A549 (cell line): ENCODE measurements around the gene ELN. TPM values are rescaled to one million over a fixed set of nuclear protein-coding genes. Genes with fewer than 3 reads are reported as not detected.

Source experiments
- ATAC-seq, 2 experiments: fragments of 200-7000 bp in 1 of 2; fragments of >200 bp in 1 of 2; cut with Nextera tagmentation in 1 of 2; cut with Tn5 transposase in 1 of 2; 3 replicates each; pipeline versions ENCODE4 v1.8.0 to v1.9.1; 2018 to 2020; ENCODE audit warnings: mild to moderate bottlenecking in 1 of 2, moderate library complexity in 1 of 2
- CTCF ChIA-PET: fragments of 300-600 bp; sonication (Branson Sonifier 250); formaldehyde crosslinking; extraction: SDS; loops from one replicate; lab custom pipeline; 2021; ENCODE audit warnings: antibody characterized with exemption, inconsistent platforms; lab: Yijun Ruan, JAX
- POLR2A ChIA-PET: fragments of 350-600 bp; formaldehyde crosslinking; extraction: SDS; loops from one replicate; lab custom pipeline; 2021; ENCODE audit warnings: antibody characterized with exemption, inconsistent platforms; lab: Yijun Ruan, JAX
- DNase-seq, 2 experiments: peaks; one replicate each; pipeline versions ENCODE4 v3.0.0 to v3.0.0-alpha.2; 2011 to 2016; ENCODE audit warnings: low read depth in 1 of 2, low spot score in 1 of 2
- FAIRE-seq: peaks from 2 replicates; lab custom pipeline; 2011; peaks lifted over from hg19 to GRCh38; lab: Jason Lieb, UNC
- H3K27ac ChIP-seq, 2 experiments: fragments of >200 bp; sonication (Bioruptor Twin); formaldehyde crosslinking; 3 replicates each; pipeline ENCODE4 v1.5.1; 2016 to 2017
- H3K4me1 ChIP-seq: fragments of >200 bp; sonication (Bioruptor Twin); formaldehyde crosslinking; 3 replicates; pipeline ENCODE4 v1.6.1; 2016
- H3K4me2 ChIP-seq: fragments of >200 bp; sonication (Bioruptor Twin); formaldehyde crosslinking; 3 replicates; pipeline ENCODE4 v1.6.1; 2016
- H3K4me3 ChIP-seq: fragments of >200 bp; sonication (Bioruptor Twin); formaldehyde crosslinking; 3 replicates; pipeline ENCODE4 v1.5.1; 2016
- H3K9me3 ChIP-seq: fragments of >200 bp; sonication (Bioruptor Twin); formaldehyde crosslinking; 3 replicates; pipeline ENCODE4 v1.6.1; 2016
- BCL3 ChIP-seq: fragments of >200 bp; sonication (Bioruptor Twin); formaldehyde crosslinking; IDR thresholded peaks from 3 replicates; pipeline ENCODE4 v1.6.1; 2016
- CHD4 ChIP-seq: fragments of 200-600 bp; sonication (generic); IDR thresholded peaks from 2 replicates; pipeline ENCODE4 v1.6.1; 2016; ENCODE audit warnings: antibody characterized with exemption, mild to moderate bottlenecking, borderline replicate concordance
- E2F6 ChIP-seq: IDR thresholded peaks from 2 replicates; pipeline ENCODE4 v1.6.1; 2012; ENCODE audit warnings: low read depth, borderline replicate concordance
- EHMT2 ChIP-seq: fragments of 200-600 bp; sonication (generic); IDR thresholded peaks from 2 replicates; pipeline ENCODE4 v1.6.1; 2016; ENCODE audit warnings: antibody characterized with exemption, low read depth, mild to moderate bottlenecking, moderate library complexity
- ELK1 ChIP-seq: fragments of 150-350 bp; IDR thresholded peaks from 2 replicates; pipeline ENCODE4 v1.6.1; 2014; ENCODE audit warnings: low read depth, mild to moderate bottlenecking, low read length
- EP300 ChIP-seq, 2 experiments: fragments of >200 bp; sonication (Bioruptor Twin); formaldehyde crosslinking; IDR thresholded peaks; 2 replicates in 1 of 2; 3 replicates in 1 of 2; pipeline ENCODE4 v1.6.1; 2016 to 2017
- FOXS1 ChIP-seq: fragments of 250-450 bp; sonication (Bioruptor Pico); IDR thresholded peaks from 2 replicates; pipeline ENCODE4 v1.5.0; 2020; ENCODE audit warnings: mild to moderate bottlenecking, moderate library complexity
- HMGXB4 ChIP-seq: fragments of 250-450 bp; sonication (Bioruptor Pico); IDR thresholded peaks from 2 replicates; pipeline ENCODE4 v1.5.0; 2021; ENCODE audit warnings: mild to moderate bottlenecking, moderate library complexity, borderline replicate concordance
- HOXB5 ChIP-seq: fragments of 250-450 bp; sonication (Bioruptor Pico); IDR thresholded peaks from 2 replicates; pipeline ENCODE4 v1.5.0; 2020; ENCODE audit warnings: mild to moderate bottlenecking, moderate library complexity
- JUN ChIP-seq, 2 experiments: fragments of >200 bp; sonication (Bioruptor Twin); formaldehyde crosslinking; IDR thresholded peaks; 2 replicates in 1 of 2; 3 replicates in 1 of 2; pipeline ENCODE4 v1.6.1; 2016 to 2017
- JUNB ChIP-seq: fragments of >200 bp; sonication (Bioruptor Twin); formaldehyde crosslinking; IDR thresholded peaks from 2 replicates; pipeline ENCODE4 v1.6.1; 2016
- KDM5A ChIP-seq: fragments of 200-600 bp; sonication (generic); IDR thresholded peaks from 2 replicates; pipeline ENCODE4 v1.6.1; 2016; ENCODE audit warnings: antibody characterized with exemption, mild to moderate bottlenecking
- MAX ChIP-seq: IDR thresholded peaks from 2 replicates; pipeline ENCODE4 v1.6.1; 2012
- NPAS2 ChIP-seq: fragments of 250-450 bp; sonication (Bioruptor Pico); IDR thresholded peaks from 2 replicates; pipeline ENCODE4 v1.8.0; 2022; ENCODE audit warnings: mild to moderate bottlenecking, moderate library complexity, borderline replicate concordance
- NR3C1 ChIP-seq: fragments of >200 bp; sonication (Bioruptor Twin); formaldehyde crosslinking; IDR thresholded peaks from 3 replicates; pipeline ENCODE4 v1.6.1; 2017
- RAD21 ChIP-seq, 2 experiments: fragments of >200 bp in 1 of 2; sonication (Bioruptor Twin) in 1 of 2; formaldehyde crosslinking in 1 of 2; IDR thresholded peaks in 1 of 2; conservative IDR thresholded peaks in 1 of 2; 2 replicates in 1 of 2; 3 replicates in 1 of 2; pipeline ENCODE4 v1.6.1; 2012 to 2018; ENCODE audit warnings: inconsistent platforms in 1 of 2
- RCOR1 ChIP-seq: fragments of 150-350 bp; IDR thresholded peaks from 2 replicates; pipeline ENCODE4 v1.6.1; 2014; ENCODE audit warnings: antibody characterized with exemption, low read length, low read depth
- RNF2 ChIP-seq: fragments of 200-600 bp; sonication (generic); IDR thresholded peaks from 2 replicates; pipeline ENCODE4 v1.6.1; 2016; ENCODE audit warnings: low read depth, mild to moderate bottlenecking, antibody characterized with exemption, moderate library complexity, borderline replicate concordance
- TFCP2L1 ChIP-seq: fragments of 250-450 bp; sonication (Bioruptor Pico); IDR thresholded peaks from 2 replicates; pipeline ENCODE4 v1.5.0; 2021; ENCODE audit warnings: mild to moderate bottlenecking
- TP53 ChIP-seq: fragments of 250-450 bp; sonication (Bioruptor Pico); IDR thresholded peaks from 2 replicates; pipeline ENCODE4 v1.5.0; 2021; ENCODE audit warnings: mild to moderate bottlenecking, moderate library complexity
- WGBS: methylation state at CpG from one replicate; pipeline ENCODE4 v1.1.6; 2017; ENCODE audit errors: missing lambda C conversion rate; 5-methylcytosine and 5-hydroxymethylcytosine counted together
- polyA plus RNA-seq, 4 experiments: library from polyadenylated mRNA; depleted of rRNA in 3 of 4; stranded (reverse); fragments of >200 nt; fragmentation: RNase III in 1 of 4; extraction: RNeasy Plus Mini Kit Qiagen cat#74134 plus additional on column Dnase treatment in 1 of 4; gene quantifications; 2 replicates in 3 of 4; 3 replicates in 1 of 4; pipeline ENCODE4 v1.2.3, GENCODE V29; 2011 to 2017

The ELN gene
- polyA plus RNA-seq, 2 of the 4 experiments (the other 2 are of a cell fraction): 0.09 to 0.16 TPM

GRCh38 chr7:73984481-73985205 is 43.3 kb upstream of the ELN start (continued):
- TF ChIP-seq RAD21 (conservative IDR thresholded peaks at IDR 0.05 in 1 of 2, IDR thresholded peaks at IDR 0.05 in 1 of 2) (no peak), KDM5A (no peak), ELK1 (no peak), MAX (no peak), TFCP2L1 (CRISPR knock-in tag) (no peak)

- TF ChIP-seq JUN (IDR thresholded peaks at IDR 0.05): no peak
- no peak for TF ChIP-seq HMGXB4
- no peak for TF ChIP-seq CHD4
- no peak for TF ChIP-seq NR3C1
- TF ChIP-seq EP300 (IDR thresholded peaks at IDR 0.05): no peak
- TF ChIP-seq EHMT2: no peak
- TF ChIP-seq TP53 (CRISPR knock-in tag): no peak
- TF ChIP-seq RAD21 (conservative IDR thresholded peaks at IDR 0.05 in 1 of 2, IDR thresholded peaks at IDR 0.05 in 1 of 2): no peak
- TF ChIP-seq FOXS1 (CRISPR knock-in tag): no peak
- TF ChIP-seq E2F6: no peak
- TF ChIP-seq RNF2: no peak
- TF ChIP-seq NPAS2 (CRISPR knock-in tag): no peak
- TF ChIP-seq RCOR1: no peak
- no peak for TF ChIP-seq BCL3
- TF ChIP-seq KDM5A: no peak
- no peak for TF ChIP-seq JUNB
- TF ChIP-seq HOXB5 (CRISPR knock-in tag): no peak
- CTCF ChIA-PET: interaction anchor here (1.5 to 2.8 kb wide), 3 partner anchors 14 to 83 kb away, joined by 4 to 10 read pairs (median 4); no protein-coding TSS in a partner anchor
- POLR2A ChIA-PET: no interaction called here
- ATAC-seq (peak; percentile 10 to 55; a peak in 3 of 6 replicates), DNase-seq (no peak), FAIRE-seq (no peak)
- H3K9me3 ChIP-seq: no peaks in the 10 kb centered on the region
- 95% methylated on average over 4 of the region's 13 CpGs for WGBS
- no peak overlapping the region for H3K4me3 ChIP-seq
- H3K4me1 ChIP-seq: no peaks in the 10 kb centered on the region
- no peak overlapping the region for H3K4me2 ChIP-seq
- 0 out of 6 replicates have a peak overlapping the region, but pooled peaks of 1 of the 2 experiments have one; percentile 26 for H3K27ac ChIP-seq
Observed at GRCh38 chr7:73985737-73986141, 42.2 kb upstream of the ELN start.
